Kidney tubule cell (primary cell): ENCODE measurements around the gene SLC48A1.
"Not testable (repeated sequence)": the region's sequence is repeated elsewhere in the genome, so short reads cannot be mapped to it uniquely, and the experiment has no call there.

Experiments
- DNase-seq: peaks from one replicate; pipeline ENCODE4 v3.0.0-alpha.2; 2018; ENCODE audit warnings: low spot score

The SLC48A1 gene

GRCh38 chr12:47791351-47791746 lies 18.3 kb downstream of the SLC48A1 start:
- no peak for DNase-seq

- DNase-seq: no peak
Observed at GRCh38 chr12:47791874-47792273, 18.8 kb downstream of the SLC48A1 start.

- no peak for DNase-seq
Observed at GRCh38 chr12:47793015-47793681, 20.1 kb downstream of the SLC48A1 start.

GRCh38 chr12:47794679-47795078 lies 21.6 kb downstream of the SLC48A1 start:
- DNase-seq: no peak

- no peak for DNase-seq
Observed at GRCh38 chr12:47795121-47795813, 22.2 kb downstream of the SLC48A1 start.

GRCh38 chr12:47795814-47796411 lies 22.9 kb downstream of the SLC48A1 start:
- DNase-seq: no peak

GRCh38 chr12:47797441-47797840 lies 24.4 kb downstream of the SLC48A1 start:
- DNase-seq: no peak

GRCh38 chr12:47798382-47798948 lies 25.4 kb downstream of the SLC48A1 start:
- no peak for DNase-seq

- DNase-seq: no peak
Observed at GRCh38 chr12:47799357-47799955, 26.4 kb downstream of the SLC48A1 start.

- no peak for DNase-seq
Observed at GRCh38 chr12:47800582-47800981, 27.5 kb downstream of the SLC48A1 start.

GRCh38 chr12:47801170-47801903 lies 28.3 kb downstream of the SLC48A1 start:
- DNase-seq: peak; percentile 86

GRCh38 chr12:47801904-47802246 lies 28.8 kb downstream of the SLC48A1 start:
- no peak for DNase-seq

- DNase-seq: no peak
Observed at GRCh38 chr12:47802312-47802711, 29.3 kb downstream of the SLC48A1 start.

- DNase-seq: no peak
Observed at GRCh38 chr12:47803191-47803875, 30.3 kb downstream of the SLC48A1 start.

GRCh38 chr12:47804171-47804570 lies 31.1 kb downstream of the SLC48A1 start:
- DNase-seq: no peak

GRCh38 chr12:47805417-47805816 lies 32.4 kb downstream of the SLC48A1 start:
- no peak for DNase-seq

- DNase-seq: no peak
Observed at GRCh38 chr12:47807338-47807737, 34.3 kb downstream of the SLC48A1 start.

- peak; percentile 54 for DNase-seq
Observed at GRCh38 chr12:47808050-47808449, 35.0 kb downstream of the SLC48A1 start.

- DNase-seq: peak; percentile 49
Observed at GRCh38 chr12:47808574-47809365, 35.7 kb downstream of the SLC48A1 start.

- DNase-seq: not testable (repeated sequence)
Observed at GRCh38 chr12:47809518-47809917, 36.5 kb downstream of the SLC48A1 start.

GRCh38 chr12:47811072-47811396 lies 38.0 kb downstream of the SLC48A1 start:
- no peak for DNase-seq
